GM19328 (cell line): ENCODE data around the gene MRI1.
"Not testable (repeated sequence)": the region's sequence is repeated elsewhere in the genome, so short reads cannot be mapped to it uniquely, and the experiment has no call there.

Experiments used
- ATAC-seq: cut with Tn5 transposase; IDR thresholded peaks from one replicate; pipeline ENCODE4 v1.9.1; 2021; ENCODE audit warnings: mild to moderate bottlenecking, moderate library complexity; ENCODE audit not compliant: unreplicated experiment

MRI1 gene

GRCh38 chr19:13764101-13764807 lies at the start of gene MRI1:
MRI1 (plus strand) TSS chr19:13764522; CDS start chr19:13764589, 67 bp downstream.
- ATAC-seq: no peak

- ATAC-seq: no peak
Observed at GRCh38 chr19:13717194-13717643, 47.1 kb upstream of the MRI1 start.

- ATAC-seq: no peak
Observed at GRCh38 chr19:13718733-13719132, 45.6 kb upstream of the MRI1 start.

- no peak for ATAC-seq
Observed at GRCh38 chr19:13722146-13722545, 42.2 kb upstream of the MRI1 start.

- no peak for ATAC-seq
Observed at GRCh38 chr19:13723206-13723605, 41.1 kb upstream of the MRI1 start.

- no peak for ATAC-seq
Observed at GRCh38 chr19:13726323-13726722, 38.0 kb upstream of the MRI1 start.

GRCh38 chr19:13727798-13728197 lies 36.5 kb upstream of the MRI1 start:
- no peak for ATAC-seq

- no peak for ATAC-seq
Observed at GRCh38 chr19:13729859-13730258, 34.5 kb upstream of the MRI1 start.

- ATAC-seq: peak; percentile 90
Observed at GRCh38 chr19:13731147-13731964, 33.0 kb upstream of the MRI1 start.

- no peak for ATAC-seq
Observed at GRCh38 chr19:13732337-13732736, 32.0 kb upstream of the MRI1 start.

GRCh38 chr19:13734751-13735150 lies 29.6 kb upstream of the MRI1 start:
- no peak for ATAC-seq

GRCh38 chr19:13738073-13738472 lies 26.2 kb upstream of the MRI1 start:
- ATAC-seq: no peak

GRCh38 chr19:13741893-13742292 lies 22.4 kb upstream of the MRI1 start:
- no peak for ATAC-seq

- ATAC-seq: no peak
Observed at GRCh38 chr19:13742756-13743155, 21.6 kb upstream of the MRI1 start.

GRCh38 chr19:13744174-13744573 lies 20.1 kb upstream of the MRI1 start:
- ATAC-seq: no peak

GRCh38 chr19:13747098-13747453 lies 17.2 kb upstream of the MRI1 start:
- no peak for ATAC-seq

- ATAC-seq: no peak
Observed at GRCh38 chr19:13748169-13748828, 16.0 kb upstream of the MRI1 start.

GRCh38 chr19:13751436-13751835 lies 12.9 kb upstream of the MRI1 start:
- no peak for ATAC-seq

- ATAC-seq: not testable (repeated sequence)
Observed at GRCh38 chr19:13753622-13754021, 10.7 kb upstream of the MRI1 start.

- no peak for ATAC-seq
Observed at GRCh38 chr19:13756210-13756609, 8.1 kb upstream of the MRI1 start.
